Measurements from ENCODE around the gene EVI5L.

The EVI5L gene

GRCh38 chr19:7903244-7904073, 73.4 kb downstream of the EVI5L start, which contains the start of gene MAP2K7:
MAP2K7 (plus strand) TSS chr19:7903877; CDS start chr19:7903945, 68 bp downstream.
- DNase-seq: peak; percentile 99

DNA sequence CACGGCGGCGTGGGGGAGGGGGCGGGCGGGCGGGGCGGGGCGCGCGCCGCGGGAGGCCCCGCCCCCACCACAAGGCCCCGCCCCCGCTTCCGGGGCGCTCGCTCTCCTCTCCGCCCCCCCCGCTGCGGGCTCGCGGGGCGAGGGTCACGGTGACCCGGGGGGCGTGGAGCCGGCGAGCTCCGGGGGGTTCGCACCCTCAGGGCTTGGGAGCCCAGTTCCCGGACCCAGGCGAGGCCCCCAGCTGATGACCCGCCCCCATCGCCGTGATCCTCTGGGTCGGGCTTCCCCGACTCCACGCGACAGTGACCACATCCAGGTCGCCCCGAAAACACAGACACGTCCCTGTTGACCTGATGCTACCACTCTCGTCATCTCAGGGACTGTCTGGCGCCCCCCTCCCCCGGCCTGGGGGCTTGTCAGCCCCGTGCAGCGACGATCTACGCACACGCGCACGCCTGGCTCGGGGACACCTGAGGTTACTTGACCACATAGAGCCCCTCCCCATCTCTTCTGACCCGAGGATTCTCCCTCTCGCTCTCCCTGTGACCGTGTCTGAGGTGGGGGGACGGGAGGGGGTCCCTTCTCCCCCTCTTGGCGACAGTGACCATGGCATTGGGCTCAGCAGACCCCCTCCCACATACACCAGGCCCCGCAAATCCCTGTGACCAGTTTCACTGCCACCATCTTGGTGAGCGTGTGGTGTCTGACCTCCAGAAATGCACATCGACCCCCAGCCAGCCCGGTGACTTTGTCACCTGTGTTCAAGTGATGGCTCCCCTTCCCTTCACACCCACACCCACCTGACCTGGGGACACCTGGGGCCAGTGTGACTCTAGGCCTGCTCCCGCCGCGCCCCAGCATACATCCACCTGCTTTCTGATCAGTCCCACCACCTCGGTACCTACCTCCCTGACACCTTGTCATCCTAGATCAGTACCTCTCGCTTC, 74.3 kb downstream of the EVI5L start:
- DNase-seq: peak; percentile 92

- DNase-seq: no peak
Measured at GRCh38 chr19:7905268-7905667, 75.2 kb downstream of the EVI5L start.

GRCh38 chr19:7905859-7906258, 75.8 kb downstream of the EVI5L start:
- no peak for DNase-seq

DNA sequence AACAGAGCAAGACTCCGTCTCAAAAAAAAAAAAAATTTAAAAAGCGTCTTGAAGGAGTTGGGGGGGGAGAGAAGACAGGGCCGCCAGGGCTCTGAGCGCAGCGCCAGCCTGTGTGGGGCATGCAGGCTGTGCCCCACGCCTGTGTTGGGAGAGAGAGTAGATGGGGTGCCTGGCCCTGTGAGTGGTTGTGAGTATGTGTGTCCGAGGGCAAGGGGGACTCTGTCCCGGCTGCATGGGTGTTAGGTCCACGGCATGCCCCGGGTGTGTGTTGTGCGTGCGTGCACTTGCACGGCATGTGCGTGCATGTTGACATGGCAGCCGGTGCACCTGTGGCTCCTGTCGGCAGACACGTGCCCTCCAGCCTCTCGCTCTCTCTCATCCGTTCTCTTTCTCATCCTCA, 77.1 kb downstream of the EVI5L start:
- DNase-seq: no peak

- no peak for DNase-seq
Measured at GRCh38 chr19:7907544-7907943, 77.5 kb downstream of the EVI5L start.

- no peak for DNase-seq
Measured at GRCh38 chr19:7908078-7908699, 78.2 kb downstream of the EVI5L start.

GRCh38 chr19:7908742-7909461, 78.9 kb downstream of the EVI5L start:
- no peak for DNase-seq

DNA sequence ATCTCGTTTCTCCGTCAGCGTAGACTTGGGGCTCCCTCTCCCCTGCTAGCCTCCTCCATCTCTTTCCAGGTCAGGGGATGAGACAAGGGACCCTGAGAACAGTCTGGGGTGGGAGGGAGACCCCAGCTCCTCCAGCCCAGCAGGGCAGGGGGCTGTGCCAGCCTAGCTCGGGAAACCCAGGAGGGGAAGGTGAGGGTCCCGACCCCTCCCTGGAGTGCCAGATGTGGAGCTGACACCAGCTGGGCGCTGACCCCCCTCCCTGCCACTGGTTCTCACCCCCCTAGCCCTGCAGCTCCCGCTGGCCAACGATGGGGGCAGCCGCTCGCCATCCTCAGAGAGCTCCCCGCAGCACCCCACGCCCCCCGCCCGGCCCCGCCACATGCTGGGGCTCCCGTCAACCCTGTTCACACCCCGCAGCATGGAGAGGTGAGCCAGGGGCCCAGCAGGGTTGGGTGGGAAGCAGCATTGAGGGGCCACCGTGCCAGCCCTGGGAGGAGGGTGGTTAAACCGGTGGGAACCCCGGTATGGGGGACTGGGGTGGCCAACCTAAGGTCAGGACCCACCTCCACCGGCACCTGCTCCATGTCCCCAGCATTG, 79.6 kb downstream of the EVI5L start:
- no peak for DNase-seq

DNA sequence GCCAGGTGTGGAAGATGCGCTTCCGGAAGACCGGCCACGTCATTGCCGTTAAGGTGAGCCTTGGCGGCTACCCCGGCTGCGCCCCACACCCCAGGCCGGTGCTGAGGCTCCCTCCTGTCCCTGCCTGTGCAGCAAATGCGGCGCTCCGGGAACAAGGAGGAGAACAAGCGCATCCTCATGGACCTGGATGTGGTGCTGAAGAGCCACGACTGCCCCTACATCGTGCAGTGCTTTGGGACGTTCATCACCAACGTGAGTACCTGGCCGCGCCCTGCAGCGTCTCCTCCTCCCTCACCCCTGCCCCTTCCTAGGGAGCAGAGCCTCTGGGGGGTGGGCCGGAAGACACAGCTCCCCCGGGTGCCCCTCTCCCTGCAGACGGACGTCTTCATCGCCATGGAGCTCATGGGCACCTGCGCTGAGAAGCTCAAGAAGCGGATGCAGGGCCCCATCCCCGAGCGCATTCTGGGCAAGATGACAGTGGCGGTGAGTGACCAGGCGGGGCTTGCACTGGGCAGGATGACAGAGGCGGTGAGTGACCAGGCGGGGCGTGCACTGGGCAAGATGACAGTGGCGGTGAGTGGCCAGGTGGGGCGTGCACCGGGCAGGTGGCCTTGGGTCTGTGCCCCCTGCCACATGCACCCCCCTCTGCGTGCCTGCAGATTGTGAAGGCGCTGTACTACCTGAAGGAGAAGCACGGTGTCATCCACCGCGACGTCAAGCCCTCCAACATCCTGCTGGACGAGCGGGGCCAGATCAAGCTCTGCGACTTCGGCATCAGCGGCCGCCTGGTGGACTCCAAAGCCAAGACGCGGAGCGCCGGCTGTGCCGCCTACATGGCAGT, 80.5 kb downstream of the EVI5L start:
- DNase-seq: no peak

DNA sequence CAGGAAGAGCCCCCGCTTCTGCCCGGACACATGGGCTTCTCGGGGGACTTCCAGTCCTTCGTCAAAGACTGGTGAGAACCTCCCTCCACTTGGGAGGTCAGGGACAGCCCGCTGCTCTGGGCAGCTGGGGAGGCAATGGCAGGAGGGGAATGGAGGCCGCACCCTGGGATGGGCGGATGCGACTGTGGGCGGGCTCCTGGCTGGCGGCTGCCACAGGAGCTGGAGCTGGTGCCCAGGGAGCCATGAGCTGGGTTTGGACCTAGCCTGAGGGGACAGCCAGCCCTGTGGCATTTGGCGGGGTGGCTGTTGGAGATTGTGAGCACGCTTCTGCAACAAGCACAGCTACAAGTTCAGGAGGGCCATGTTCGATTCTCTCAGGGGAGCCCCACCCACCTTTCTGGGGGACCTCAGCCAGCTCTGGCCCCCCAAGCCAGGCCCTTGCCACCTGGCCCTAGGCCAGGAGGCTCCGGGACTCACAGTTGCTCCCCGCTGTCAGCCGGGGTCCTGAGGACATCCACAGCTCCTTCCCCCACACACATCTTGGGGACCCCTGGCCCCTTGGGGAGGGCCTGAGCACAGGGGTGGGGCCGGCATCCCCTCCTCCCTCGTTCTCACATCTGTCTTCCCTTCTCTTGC, 81.6 kb downstream of the EVI5L start:
- DNase-seq: no peak

DNA sequence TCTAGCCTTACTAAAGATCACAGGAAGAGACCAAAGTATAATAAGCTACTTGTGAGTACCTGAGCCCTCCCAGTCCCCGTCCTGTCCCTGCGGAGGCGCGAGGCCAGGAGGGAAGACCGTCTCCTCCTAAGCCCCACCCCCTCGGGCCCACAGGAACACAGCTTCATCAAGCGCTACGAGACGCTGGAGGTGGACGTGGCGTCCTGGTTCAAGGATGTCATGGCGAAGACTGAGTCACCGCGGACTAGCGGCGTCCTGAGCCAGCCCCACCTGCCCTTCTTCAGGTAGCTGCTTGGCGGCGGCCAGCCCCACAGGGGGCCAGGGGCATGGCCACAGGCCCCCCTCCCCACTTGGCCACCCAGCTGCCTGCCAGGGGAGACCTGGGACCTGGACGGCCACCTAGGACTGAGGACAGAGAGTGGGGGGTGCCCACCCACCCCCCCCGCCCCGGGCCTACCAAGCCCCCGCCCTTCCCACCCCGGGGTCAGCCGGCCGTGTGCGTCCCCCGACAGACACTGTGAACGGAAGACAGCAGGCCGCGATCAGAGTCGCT, 82.2 kb downstream of the EVI5L start:
- DNase-seq: no peak

DNA sequence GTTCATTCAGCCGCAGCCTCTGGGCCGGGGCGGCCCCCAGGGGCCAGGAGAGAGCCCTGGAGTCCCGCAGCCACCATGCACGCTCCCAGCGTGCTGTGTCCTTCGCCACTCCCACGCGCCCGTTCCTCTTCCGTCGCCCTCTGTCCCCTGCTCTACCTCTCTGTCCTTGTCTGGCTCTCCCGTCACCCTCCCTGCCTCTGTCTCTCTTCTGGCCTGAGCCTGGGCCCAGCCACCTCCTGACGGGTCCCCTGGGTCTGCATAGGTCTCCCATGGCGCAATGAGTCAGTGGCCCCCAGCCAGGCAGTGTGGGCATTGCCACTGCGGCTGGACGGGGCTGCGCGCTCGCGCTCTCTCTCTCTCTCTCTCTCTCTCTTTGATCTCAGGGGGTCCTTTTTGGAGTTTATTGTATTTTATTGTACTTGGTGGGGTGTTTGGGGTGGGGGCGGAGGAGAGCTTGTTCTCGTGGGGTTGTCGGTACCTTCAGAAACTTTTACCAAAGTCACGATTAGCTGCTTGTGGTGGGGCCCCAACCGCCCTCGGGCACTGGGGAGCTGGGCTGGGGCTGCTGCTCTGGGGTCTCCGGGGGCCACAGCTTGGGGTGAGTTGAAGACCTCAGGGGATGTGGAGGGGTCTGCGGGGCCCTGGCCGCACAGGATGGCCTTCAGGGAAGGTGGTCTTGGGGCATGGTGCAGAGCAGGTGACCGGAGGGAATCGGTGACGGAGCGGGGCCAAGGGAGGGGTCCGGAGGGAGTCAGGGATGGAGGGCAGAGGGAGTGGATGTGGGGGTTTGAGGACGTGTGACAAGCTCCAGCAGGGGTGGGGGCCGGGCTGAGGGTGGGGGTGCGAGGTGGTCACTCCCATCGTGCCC, 82.9 kb downstream of the EVI5L start:
- no peak for DNase-seq

DNA sequence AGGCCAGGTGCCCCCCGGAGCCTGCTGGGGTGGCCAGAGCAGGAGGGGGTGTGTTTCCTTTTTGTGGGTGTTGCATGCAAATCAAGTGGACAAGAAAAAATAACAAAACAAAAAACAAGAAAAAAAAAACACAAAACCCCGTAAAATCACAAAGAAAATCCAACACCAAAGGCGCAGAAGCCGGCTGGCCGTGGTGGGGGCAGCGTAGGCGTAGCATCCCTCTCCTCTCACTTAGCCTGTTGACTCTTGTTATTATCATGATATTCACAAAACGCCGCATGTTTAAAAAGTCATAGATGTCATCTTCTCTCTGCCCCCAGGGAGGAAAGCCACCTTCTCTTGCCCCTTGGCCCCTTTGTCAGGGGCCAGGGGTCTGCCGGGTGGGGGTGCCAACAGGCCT, 83.6 kb downstream of the EVI5L start:
- DNase-seq: no peak

GRCh38 chr19:7914099-7914498, 84.1 kb downstream of the EVI5L start:
- no peak for DNase-seq

Measured in CD4-positive, alpha-beta T cell treated with Interferon gamma for 1 hour (primary cell).